Calu3 (cell line): Measurements from ENCODE around the gene ZPBP2. TPM values are rescaled to one million over a fixed set of nuclear protein-coding genes. Genes with fewer than 3 reads are reported as not detected.
A peak's percentile ranks its signal among the peaks of the same experiment; 100 is the strongest.

Source experiments
- BruUV-seq: library from RNA; stranded (reverse); fragments of 400-500 nt; replicated peaks from 2 replicates; lab custom pipeline; 2021; lab: Mats Ljungman, UMichigan
- CTCF ChIA-PET: fragments of 300-600 bp; sonication (Branson Sonifier 250); formaldehyde crosslinking; loops from one replicate; lab custom pipeline; 2022; ENCODE audit warnings: antibody characterized with exemption; lab: Charles Lee
- DNase-seq: peaks from one replicate; pipeline ENCODE4 v3.0.0; 2022
- H3K27ac Mint-ChIP-seq: one replicate; pipeline ENCODE4 v1.8.0; 2022; ENCODE audit warnings: mixed read lengths; ENCODE audit not compliant: unreplicated experiment
- H3K27me3 Mint-ChIP-seq: one replicate; pipeline ENCODE4 v1.8.0; 2022; ENCODE audit warnings: mixed read lengths; ENCODE audit not compliant: unreplicated experiment
- H3K36me3 Mint-ChIP-seq: one replicate; pipeline ENCODE4 v1.8.0; 2022; ENCODE audit warnings: mild to moderate bottlenecking, moderate library complexity, mixed read lengths; ENCODE audit not compliant: insufficient read depth, unreplicated experiment
- H3K4me1 Mint-ChIP-seq: one replicate; pipeline ENCODE4 v1.8.0; 2022; ENCODE audit warnings: mild to moderate bottlenecking, low read depth, mixed read lengths; ENCODE audit not compliant: unreplicated experiment
- H3K4me3 Mint-ChIP-seq: one replicate; pipeline ENCODE4 v1.8.0; 2022; ENCODE audit warnings: mild to moderate bottlenecking, low read depth, moderate library complexity, mixed read lengths; ENCODE audit not compliant: unreplicated experiment
- H3K9me3 Mint-ChIP-seq: one replicate; pipeline ENCODE4 v1.8.0; 2022; ENCODE audit warnings: low read depth, mixed read lengths; ENCODE audit not compliant: unreplicated experiment
- CTCF ChIP-seq: fragments of 200-600 bp; IDR thresholded peaks from one replicate; pipeline ENCODE4 v1.8.0; 2022; ENCODE audit warnings: antibody characterized with exemption; ENCODE audit not compliant: unreplicated experiment
- intact Hi-C: fragments of 100-400 bp; cut with micrococcal nuclease; formaldehyde crosslinking; loops from one replicate; pipeline ENCODE4 v1.10.0; 2022; ENCODE audit not compliant: unreplicated experiment
- total RNA-seq: library from RNA; stranded (reverse); gene quantifications from 2 replicates; pipeline ENCODE4 v1.2.3, GENCODE V29; 2022

Gene ZPBP2
- total RNA-seq, 1 experiment from 2014 or later, result not detected

- Mint-ChIP-seq H3K9me3 (peaks cover 20% of the 10 kb centered on the region), H3K27me3 (no peaks in the 10 kb centered on the region), H3K4me1 (peaks cover 9% of the 10 kb centered on the region), H3K36me3 (no peaks in the 10 kb centered on the region), H3K4me3 (no peak overlapping the region), H3K27ac (no peak overlapping the region)
- no TSS peak for BruUV-seq
- peak; percentile 69 for DNase-seq
- intact Hi-C loops, result no loop called here
- CTCF ChIA-PET, result interaction anchor here (0.5 to 31.7 kb wide), 59 partner anchors 8 to 739 kb away, joined by 3 to 1809 read pairs (median 10); partner anchors contain the start of genes ERBB2, GRB7, GSDMA and GSDMB
- TF ChIP-seq CTCF, result no peak
These were observed 47.0 kb upstream of the ZPBP2 start for GRCh38 chr17:39820987-39821386.

GRCh38 chr17:39822051-39822451, 46.0 kb upstream of the ZPBP2 start:
- intact Hi-C loops, result no loop called here
- Mint-ChIP-seq H3K4me1 (peaks cover 9% of the 10 kb centered on the region), H3K27me3 (no peaks in the 10 kb centered on the region), H3K36me3 (no peaks in the 10 kb centered on the region), H3K9me3 (peaks cover 25% of the 10 kb centered on the region), H3K4me3 (no peak overlapping the region), H3K27ac (no peak overlapping the region)
- no TSS peak for BruUV-seq
- no peak for TF ChIP-seq CTCF
- peak; percentile 59 for DNase-seq
- CTCF ChIA-PET, result interaction anchor here (0.6 to 31.7 kb wide), 33 partner anchors 8 to 205 kb away, joined by 3 to 1809 read pairs (median 56); partner anchors contain the start of genes ERBB2, GRB7, GSDMA and GSDMB

- H3K27ac Mint-ChIP-seq, result no peak overlapping the region
- peaks cover 6% of the 10 kb centered on the region for H3K36me3 Mint-ChIP-seq
- BruUV-seq, result TSS peak; percentile 94
- intact Hi-C loops, result no loop called here
- DNase-seq, result peak; percentile 80
- peaks cover 23% of the 10 kb centered on the region for H3K4me1 Mint-ChIP-seq
- peaks cover 25% of the 10 kb centered on the region for H3K9me3 Mint-ChIP-seq
- H3K27me3 Mint-ChIP-seq, result no peaks in the 10 kb centered on the region
- CTCF ChIA-PET, result interaction anchor here (0.6 to 31.7 kb wide), 25 partner anchors 10 to 796 kb away, joined by 3 to 1809 read pairs (median 58); partner anchors contain the start of genes ERBB2, GRB7, GSDMA and GSDMB
- H3K4me3 Mint-ChIP-seq, result no peak overlapping the region
- TF ChIP-seq CTCF, result no peak
These were observed 44.5 kb upstream of the ZPBP2 start for GRCh38 chr17:39823407-39824054.

GRCh38 chr17:39826334-39826733, 41.7 kb upstream of the ZPBP2 start:
- no peaks in the 10 kb centered on the region for H3K27me3 Mint-ChIP-seq
- intact Hi-C loops, result no loop called here
- H3K27ac Mint-ChIP-seq, result no peak overlapping the region
- H3K36me3 Mint-ChIP-seq, result peaks cover 8% of the 10 kb centered on the region
- H3K4me1 Mint-ChIP-seq, result peaks cover 17% of the 10 kb centered on the region
- no TSS peak for BruUV-seq
- H3K9me3 Mint-ChIP-seq, result peaks cover 23% of the 10 kb centered on the region
- CTCF ChIA-PET, result interaction anchor here (0.7 to 31.7 kb wide), 30 partner anchors 12 to 1492 kb away, joined by 3 to 1809 read pairs (median 66); partner anchors contain the start of genes GRB7, GSDMA, GSDMB and IKZF3
- DNase-seq, result peak; percentile 62
- TF ChIP-seq CTCF, result no peak
- no peak overlapping the region for H3K4me3 Mint-ChIP-seq
